Gastroesophageal sphincter (tissue), 4 donors: ENCODE measurements around the gene RAD23B. TPM values are rescaled to one million over a fixed set of nuclear protein-coding genes. Genes with fewer than 3 reads are reported as not detected.

Experiments
- ATAC-seq: fragments of 150-250 bp; one replicate; pipeline ENCODE4 v1.9.1; 2016; ENCODE audit warnings: mild to moderate bottlenecking, moderate library complexity
- H3K27ac ChIP-seq, 4 donors: fragments of 200-600 bp; sonication (generic) in 3 of 4; 1 replicate in 3 of 4; 2 replicates in 1 of 4; pipeline ENCODE4 v1.5.1; 2016 to 2019
- H3K27me3 ChIP-seq: fragments of 200-600 bp; sonication (generic); one replicate; pipeline ENCODE4 v1.5.1; 2019
- H3K36me3 ChIP-seq, 2 donors: fragments of 200-600 bp; sonication (generic); one replicate each; pipeline ENCODE4 v1.5.1; 2019; ENCODE audit warnings: control low read depth in 1 of 2
- H3K4me1 ChIP-seq, 3 donors: fragments of 200-600 bp; sonication (generic); 1 replicate in 2 of 3; 2 replicates in 1 of 3; pipeline ENCODE4 v1.5.1; 2016 to 2019; ENCODE audit warnings: control low read depth in 2 of 3
- H3K4me3 ChIP-seq, 2 donors: fragments of 200-600 bp; sonication (generic); one replicate each; pipeline ENCODE4 v1.5.1; 2019; ENCODE audit warnings: mild to moderate bottlenecking in 1 of 2, moderate library complexity in 1 of 2
- H3K9me3 ChIP-seq, 3 donors: fragments of 200-600 bp; sonication (generic); one replicate each; pipeline ENCODE4 v1.5.1; 2017 to 2019; ENCODE audit warnings: control low read depth in 2 of 3
- EP300 ChIP-seq: sonication (generic); formaldehyde crosslinking; IDR thresholded peaks from one replicate; pipeline ENCODE4 v1.6.1; 2017; ENCODE audit warnings: antibody characterized with exemption, mild to moderate bottlenecking
- POLR2A ChIP-seq, 2 donors: fragments of 450-650 bp; IDR thresholded peaks; one replicate each; pipeline ENCODE4 v1.6.1; 2017; ENCODE audit warnings: antibody characterized with exemption in 2 of 2, mild to moderate bottlenecking in 2 of 2, moderate library complexity in 1 of 2
- POLR2AphosphoS5 ChIP-seq: sonication (generic); formaldehyde crosslinking; IDR thresholded peaks from one replicate; pipeline ENCODE4 v1.6.1; 2017; ENCODE audit warnings: antibody characterized with exemption
- WGBS, 2 donors: methylation state at CpG; one replicate each; pipeline ENCODE4 v1.1.5; 2018; ENCODE audit warnings: low coverage in 1 of 2; 5-methylcytosine and 5-hydroxymethylcytosine counted together
- total RNA-seq, 4 donors: library from RNA; depleted of rRNA; stranded (reverse); fragments of >200 nt; gene quantifications; one replicate each; pipeline ENCODE4 v1.1.0, GENCODE V29; 2016
- TF ChIP-seq, protein P1 (sequence below), 4 experiments: fragments of 200-600 bp in 2 of 4; fragments of 450-650 bp in 2 of 4; sonication (generic) in 1 of 4; IDR thresholded peaks; one replicate each; pipeline ENCODE4 v1.5.1; 2017 to 2019; ENCODE audit warnings: antibody characterized with exemption in 4 of 4, mild to moderate bottlenecking in 2 of 4, moderate library complexity in 2 of 4

RAD23B gene
- total RNA-seq, 4 donors from 2014 or later: 64.3 to 96.5 (median 80.7) TPM

DNA sequence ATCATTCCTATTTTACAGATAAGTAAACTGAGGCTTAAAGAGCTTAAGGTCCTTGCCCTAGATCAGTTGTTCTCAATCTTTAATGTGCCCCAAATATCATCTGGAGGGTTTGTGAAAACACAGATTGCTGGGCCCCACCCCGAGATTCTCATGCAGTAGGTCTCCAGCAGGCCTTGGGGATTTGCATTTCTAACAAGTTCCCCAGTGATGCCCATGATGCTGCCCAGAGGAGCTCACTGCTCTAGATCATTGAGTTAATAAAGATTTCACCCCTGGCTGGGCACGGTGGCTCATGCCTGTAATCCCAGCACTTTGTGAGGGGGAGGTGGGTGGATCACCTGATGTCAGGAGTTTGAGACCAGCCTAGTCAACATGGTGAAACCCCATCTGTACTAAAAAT lies 42.8 kb upstream of the RAD23B start:
- Histone ChIP-seq H3K27me3 (no peaks in the 10 kb centered on the region), H3K36me3 (no peaks in the 10 kb centered on the region), H3K9me3 (no peaks in the 10 kb centered on the region), H3K4me3 (no peak overlapping the region), H3K27ac (no peak overlapping the region), H3K4me1 (no peaks in the 10 kb centered on the region)
- 100% methylated on average over 1 of the region's 2 CpGs; no CpG with 5 or more reads in 1 of the 2 donors for WGBS, 2 donors
- ATAC-seq: no peak
- TF ChIP-seq POLR2A (IDR thresholded peaks at IDR 0.05): no peak

DNA sequence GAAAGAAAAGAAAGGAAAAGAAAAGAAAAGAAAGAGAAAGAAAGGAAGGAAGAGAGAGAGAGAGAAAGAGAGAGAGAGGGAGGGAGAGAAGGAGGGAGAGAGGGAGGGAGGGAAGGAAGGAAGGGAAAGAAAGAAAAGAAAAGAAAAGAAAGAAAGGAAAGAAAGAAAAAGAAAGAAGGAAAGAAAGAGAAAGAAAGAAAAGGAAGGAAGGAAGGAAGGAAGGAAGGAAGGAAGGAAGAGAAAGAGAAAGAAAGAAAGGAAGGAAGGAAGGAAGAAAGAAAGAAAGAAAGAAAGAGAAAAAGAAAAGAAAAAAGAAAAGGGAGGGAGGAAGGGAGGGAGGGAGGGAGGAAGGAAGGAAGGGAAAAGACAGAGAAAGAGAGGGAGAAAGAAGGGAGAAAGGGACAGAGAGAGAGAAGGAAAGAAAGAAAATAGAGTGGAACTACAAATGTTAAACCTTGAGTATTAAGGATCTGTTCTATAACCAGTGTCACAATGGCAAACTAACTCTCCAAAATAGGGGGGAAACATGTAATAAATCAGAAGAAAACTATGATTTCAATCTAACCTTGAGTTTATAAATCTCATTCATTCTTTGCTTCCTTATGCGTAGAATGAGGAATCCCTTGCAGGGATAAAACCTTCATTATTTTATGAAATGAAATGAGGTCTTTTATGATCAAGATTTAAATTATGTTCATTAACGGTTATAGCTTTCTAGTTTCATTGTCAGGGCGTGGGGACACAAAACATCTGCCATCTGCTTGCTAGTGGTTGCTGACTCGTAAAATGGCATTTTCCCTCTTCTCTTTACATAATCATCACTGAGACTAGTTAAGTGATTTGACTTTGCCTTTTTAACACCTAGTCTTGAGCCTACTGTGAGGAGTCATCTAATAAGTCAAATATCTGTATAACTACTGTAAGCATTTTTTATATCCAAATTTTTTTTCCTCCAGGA lies 40.7 kb upstream of the RAD23B start:
- no peaks in the 10 kb centered on the region for H3K36me3 ChIP-seq
- H3K27ac ChIP-seq: no peak overlapping the region
- no peak for ATAC-seq
- no peaks in the 10 kb centered on the region for H3K4me1 ChIP-seq
- WGBS, 2 donors: 63 to 81% methylated on average over 4 of the region's 4 CpGs
- no peaks in the 10 kb centered on the region for H3K9me3 ChIP-seq
- no peak for TF ChIP-seq POLR2AphosphoS5
- TF ChIP-seq EP300: no peak
- no peak for TF ChIP-seq POLR2A (IDR thresholded peaks at IDR 0.05)
- TF ChIP-seq, protein P1, sequence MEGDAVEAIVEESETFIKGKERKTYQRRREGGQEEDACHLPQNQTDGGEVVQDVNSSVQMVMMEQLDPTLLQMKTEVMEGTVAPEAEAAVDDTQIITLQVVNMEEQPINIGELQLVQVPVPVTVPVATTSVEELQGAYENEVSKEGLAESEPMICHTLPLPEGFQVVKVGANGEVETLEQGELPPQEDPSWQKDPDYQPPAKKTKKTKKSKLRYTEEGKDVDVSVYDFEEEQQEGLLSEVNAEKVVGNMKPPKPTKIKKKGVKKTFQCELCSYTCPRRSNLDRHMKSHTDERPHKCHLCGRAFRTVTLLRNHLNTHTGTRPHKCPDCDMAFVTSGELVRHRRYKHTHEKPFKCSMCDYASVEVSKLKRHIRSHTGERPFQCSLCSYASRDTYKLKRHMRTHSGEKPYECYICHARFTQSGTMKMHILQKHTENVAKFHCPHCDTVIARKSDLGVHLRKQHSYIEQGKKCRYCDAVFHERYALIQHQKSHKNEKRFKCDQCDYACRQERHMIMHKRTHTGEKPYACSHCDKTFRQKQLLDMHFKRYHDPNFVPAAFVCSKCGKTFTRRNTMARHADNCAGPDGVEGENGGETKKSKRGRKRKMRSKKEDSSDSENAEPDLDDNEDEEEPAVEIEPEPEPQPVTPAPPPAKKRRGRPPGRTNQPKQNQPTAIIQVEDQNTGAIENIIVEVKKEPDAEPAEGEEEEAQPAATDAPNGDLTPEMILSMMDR (IDR thresholded peaks at IDR 0.05): no peak
- H3K4me3 ChIP-seq: no peak overlapping the region
- no peaks in the 10 kb centered on the region for H3K27me3 ChIP-seq

DNA sequence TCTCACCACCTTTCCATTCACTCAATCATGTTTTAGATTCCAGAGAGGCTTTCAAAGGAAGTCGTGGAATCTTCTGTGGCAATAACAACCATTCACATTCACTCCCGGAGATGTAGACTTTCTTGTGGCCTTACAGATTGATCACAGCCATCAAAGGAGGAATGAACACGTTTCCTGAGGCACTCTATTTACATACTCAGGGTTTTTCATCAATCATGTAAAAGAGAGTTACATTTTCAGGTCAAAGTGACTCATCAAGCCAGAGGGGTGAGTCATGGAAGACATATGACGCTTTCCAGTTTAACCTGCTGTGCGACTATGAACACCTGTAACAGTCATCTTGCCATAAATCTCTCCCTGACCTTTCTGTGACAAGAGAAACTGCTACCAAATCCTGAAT lies 39.3 kb upstream of the RAD23B start:
- WGBS, 2 donors: 36 to 43% methylated on average over 5 of the region's 5 CpGs
- no peaks in the 10 kb centered on the region for H3K36me3 ChIP-seq
- H3K4me3 ChIP-seq: no peak overlapping the region
- no peaks in the 10 kb centered on the region for H3K27me3 ChIP-seq
- no peaks in the 10 kb centered on the region for H3K9me3 ChIP-seq
- H3K27ac ChIP-seq: no peak overlapping the region
- TF ChIP-seq POLR2AphosphoS5: no peak
- no peaks in the 10 kb centered on the region for H3K4me1 ChIP-seq
- no peak for ATAC-seq

DNA sequence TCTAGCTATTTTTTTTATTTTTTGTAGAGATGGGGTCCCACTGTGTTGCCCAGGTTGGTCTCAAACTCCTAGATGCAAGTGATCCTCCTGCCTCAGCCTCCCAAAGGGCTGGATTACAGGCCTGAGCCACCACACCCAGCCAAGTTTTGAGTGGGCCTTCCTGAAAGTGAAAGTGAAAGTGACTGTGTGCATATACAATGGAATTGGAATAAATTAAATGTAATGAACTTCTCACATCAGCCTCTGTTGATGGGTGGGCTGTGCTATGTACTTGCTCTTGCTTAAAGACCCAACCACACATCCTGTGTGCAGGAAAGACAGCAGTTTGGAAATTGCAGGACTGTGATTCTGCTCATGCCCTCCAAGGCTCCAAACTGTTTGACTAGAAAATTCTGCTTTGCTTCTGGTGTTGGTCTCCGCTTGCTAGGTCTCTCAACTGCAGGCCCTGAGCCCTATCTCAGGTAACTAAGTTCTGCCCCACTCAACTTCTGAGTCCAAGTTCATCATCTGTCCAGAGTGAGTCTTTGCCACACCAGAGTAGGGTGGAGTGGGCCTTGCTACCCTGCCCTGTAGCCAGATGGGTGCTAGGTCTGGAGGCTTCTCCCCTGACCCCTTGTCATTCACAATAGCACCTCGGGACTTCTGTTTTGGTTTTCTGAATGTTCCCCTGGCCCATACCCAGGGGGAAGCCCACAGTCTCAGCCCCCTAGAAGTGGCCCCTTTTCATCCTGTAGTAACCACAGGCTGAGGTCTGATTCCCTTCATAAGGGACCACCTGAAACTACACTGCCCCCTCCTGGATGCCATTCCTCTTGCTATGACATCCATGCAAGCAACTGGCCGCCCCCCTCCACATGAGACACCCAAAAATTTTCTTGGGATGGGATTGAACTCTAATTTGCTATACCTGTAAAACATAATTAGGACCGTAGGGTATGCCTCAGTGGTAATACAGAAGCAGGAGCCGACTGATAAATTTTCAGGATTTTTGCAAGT lies 36.5 kb upstream of the RAD23B start:
- H3K27me3 ChIP-seq: no peaks in the 10 kb centered on the region
- WGBS, 2 donors: 97 to 100% methylated on average over 2 to 3 of the region's 5 CpGs
- peaks cover 0 to 6% (median 4%) of the 10 kb centered on the region in 3 donors for H3K4me1 ChIP-seq
- ATAC-seq: no peak
- H3K36me3 ChIP-seq: no peaks in the 10 kb centered on the region
- TF ChIP-seq, protein P1 (IDR thresholded peaks at IDR 0.05): no peak
- TF ChIP-seq EP300: no peak
- TF ChIP-seq POLR2AphosphoS5: no peak
- TF ChIP-seq POLR2A (IDR thresholded peaks at IDR 0.05): no peak
- no peak overlapping the region for H3K27ac ChIP-seq
- no peak overlapping the region for H3K4me3 ChIP-seq
- H3K9me3 ChIP-seq: no peaks in the 10 kb centered on the region

DNA sequence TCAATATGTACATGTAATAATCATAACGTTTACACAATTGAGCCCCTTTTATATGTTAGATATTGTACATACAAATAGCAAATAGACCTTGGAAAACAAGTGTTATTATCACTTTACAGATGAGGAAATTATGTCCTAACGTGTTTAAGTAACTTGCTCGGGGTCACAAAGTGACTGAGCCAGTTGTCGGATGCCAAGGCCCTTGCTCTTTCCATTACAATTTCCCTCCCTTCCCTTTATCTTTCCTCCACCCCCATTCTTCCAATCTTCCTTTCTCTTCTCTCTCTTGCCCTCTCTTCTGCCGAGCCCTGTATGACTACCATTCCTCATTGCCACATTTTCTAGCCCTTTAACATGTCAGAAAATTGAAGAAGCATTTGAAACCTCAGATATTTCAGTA lies 34.4 kb upstream of the RAD23B start:
- H3K4me1 ChIP-seq: peaks cover 0 to 16% (median 13%) of the 10 kb centered on the region in 3 donors
- no peak overlapping the region for H3K4me3 ChIP-seq
- H3K9me3 ChIP-seq: no peaks in the 10 kb centered on the region
- TF ChIP-seq POLR2AphosphoS5 (no peak), EP300 (no peak), POLR2A (IDR thresholded peaks at IDR 0.05) (no peak)
- TF ChIP-seq, protein P1 (IDR thresholded peaks at IDR 0.05): no peak
- WGBS, 2 donors: 72 to 88% methylated on average over 4 to 5 of the region's 5 CpGs
- no peak overlapping the region for H3K27ac ChIP-seq
- H3K27me3 ChIP-seq: no peaks in the 10 kb centered on the region
- no peak for ATAC-seq
- no peaks in the 10 kb centered on the region for H3K36me3 ChIP-seq
